Measurements from ENCODE around the gene RFC5.
A peak's percentile ranks its signal among the peaks of the same experiment; 100 is the strongest.

Gene RFC5

DNA sequence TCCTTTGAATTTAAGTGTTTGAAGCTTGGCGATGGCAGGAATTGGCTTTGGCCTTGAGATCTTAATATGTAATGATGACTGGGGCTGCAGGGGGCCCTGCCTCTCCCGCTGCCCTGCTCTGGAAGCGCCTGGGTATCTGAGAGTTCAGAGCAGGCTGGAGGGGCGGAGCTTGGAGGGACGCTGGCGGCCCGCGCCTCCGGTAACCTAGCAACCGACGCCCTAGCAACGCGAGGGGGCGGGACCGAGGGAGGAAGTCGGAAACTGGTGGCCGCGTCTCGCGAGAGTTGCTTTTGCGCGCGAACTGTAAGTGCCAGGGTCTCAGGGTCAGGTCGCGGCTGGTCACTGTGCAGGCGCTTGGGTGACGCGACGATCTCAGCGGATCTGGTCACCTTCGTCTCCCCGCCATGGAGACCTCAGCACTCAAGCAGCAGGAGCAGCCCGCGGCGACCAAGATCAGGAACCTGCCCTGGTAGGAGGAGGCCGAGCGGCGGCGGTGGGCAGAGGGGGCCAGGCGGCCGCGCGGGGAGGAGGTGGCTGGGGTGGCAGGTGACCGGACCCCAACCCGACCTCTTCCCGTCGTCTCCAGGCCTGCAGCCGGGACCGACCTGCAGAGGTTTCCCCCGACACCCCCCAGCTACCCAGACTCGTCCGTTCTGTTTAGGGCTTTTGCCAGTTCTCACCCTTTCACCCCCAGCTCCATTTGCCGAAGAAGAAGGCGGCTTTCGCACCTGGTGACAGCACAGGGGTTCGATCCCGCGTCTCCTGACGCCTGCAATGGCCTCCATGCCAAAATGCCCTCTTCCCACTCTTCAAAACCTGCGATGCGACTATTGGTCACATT is at the start of gene RFC5:
TSS of gene RFC5 (plus strand) at position 280 of the 841 bp plus-strand sequence. CDS start at position 405, 125 bp downstream.
- no peaks in the 10 kb centered on the region for H3K9me3 ChIP-seq (ENCODE audit: control insufficient read depth, insufficient read depth, low read depth, low read length)
- H3K36me3 ChIP-seq (ENCODE audit: control insufficient read depth in 2 of 2, insufficient read depth in 1 of 2, low read length in 2 of 2) = peaks cover 33 to 41% of the 10 kb centered on the region in 2 experiments
- H3K4me1 ChIP-seq (ENCODE audit: control insufficient read depth, insufficient read depth, low read length) = peaks cover 4% of the 10 kb centered on the region; the same call in 1 of the 2 replicates
- ChIA-PET POLR2A (interaction anchor here (0.7 to 1.6 kb wide), 8 partner anchors 11 to 142 kb away, joined by 3 to 4 read pairs (median 3); partner anchors contain the start of gene KSR2), CTCF (interaction anchor here (0.6 to 1.5 kb wide), 5 partner anchors 66 to 1096 kb away, joined by 3 to 9 read pairs (median 3); no protein-coding TSS in a partner anchor)
- peak within 1 kb of the TSS; percentile 82 for H3K27ac ChIP-seq (ENCODE audit: extremely low read depth, low read depth, low read length)
- H3K4me3 ChIP-seq (ENCODE audit: low read depth, low read length) = peak within 1 kb of the TSS; percentile 100
- TF ChIP-seq BCL11A (tag by site-specific recombination; IDR thresholded peaks at IDR 0.05; ENCODE audit: low read depth) = peak; percentile 91
- no peak for TF ChIP-seq ZNF366 (tag by site-specific recombination; conservative IDR thresholded peaks at IDR 0.05)
- TF ChIP-seq ZNF121 (tag by site-specific recombination; IDR thresholded peaks at IDR 0.05) = no peak; the same call in 1 of the 2 replicates
- TF ChIP-seq PRDM2 (tag by site-specific recombination; IDR thresholded peaks at IDR 0.05; ENCODE audit: borderline replicate concordance) = no peak
- TF ChIP-seq ZNF248 (tag by site-specific recombination; IDR thresholded peaks at IDR 0.05) = no peak
- TF ChIP-seq ZBTB48 (tag by site-specific recombination; IDR thresholded peaks at IDR 0.05) = peak; percentile 56
- peak; percentile 47; the same call in 1 of the 2 replicates for TF ChIP-seq ZBTB8A (tag by site-specific recombination; IDR thresholded peaks at IDR 0.05)
- no peak for TF ChIP-seq ZNF221 (tag by site-specific recombination; IDR thresholded peaks at IDR 0.05; ENCODE audit: borderline replicate concordance)
- TF ChIP-seq, protein P1, sequence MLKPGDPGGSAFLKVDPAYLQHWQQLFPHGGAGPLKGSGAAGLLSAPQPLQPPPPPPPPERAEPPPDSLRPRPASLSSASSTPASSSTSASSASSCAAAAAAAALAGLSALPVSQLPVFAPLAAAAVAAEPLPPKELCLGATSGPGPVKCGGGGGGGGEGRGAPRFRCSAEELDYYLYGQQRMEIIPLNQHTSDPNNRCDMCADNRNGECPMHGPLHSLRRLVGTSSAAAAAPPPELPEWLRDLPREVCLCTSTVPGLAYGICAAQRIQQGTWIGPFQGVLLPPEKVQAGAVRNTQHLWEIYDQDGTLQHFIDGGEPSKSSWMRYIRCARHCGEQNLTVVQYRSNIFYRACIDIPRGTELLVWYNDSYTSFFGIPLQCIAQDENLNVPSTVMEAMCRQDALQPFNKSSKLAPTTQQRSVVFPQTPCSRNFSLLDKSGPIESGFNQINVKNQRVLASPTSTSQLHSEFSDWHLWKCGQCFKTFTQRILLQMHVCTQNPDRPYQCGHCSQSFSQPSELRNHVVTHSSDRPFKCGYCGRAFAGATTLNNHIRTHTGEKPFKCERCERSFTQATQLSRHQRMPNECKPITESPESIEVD (tag by site-specific recombination; IDR thresholded peaks at IDR 0.05) = no peak
- no peak for TF ChIP-seq ZNF571 (tag by site-specific recombination; IDR thresholded peaks at IDR 0.05)
- no peak for TF ChIP-seq ZNF596 (tag by site-specific recombination; IDR thresholded peaks at IDR 0.05)
- TF ChIP-seq ZNF544 (tag by site-specific recombination; IDR thresholded peaks at IDR 0.05) = no peak
- TF ChIP-seq ZNF521 (tag by site-specific recombination; IDR thresholded peaks at IDR 0.05) = no peak
- no peak for TF ChIP-seq ZNF701 (tag by site-specific recombination; IDR thresholded peaks at IDR 0.05)
- no peak for TF ChIP-seq ZNF184 (tag by site-specific recombination; IDR thresholded peaks at IDR 0.05)
- no peak for TF ChIP-seq ZNF555 (tag by site-specific recombination; conservative IDR thresholded peaks at IDR 0.05)
- TF ChIP-seq SP3 (tag by site-specific recombination; IDR thresholded peaks at IDR 0.05) = peak; percentile 81
- TF ChIP-seq, protein P2, sequence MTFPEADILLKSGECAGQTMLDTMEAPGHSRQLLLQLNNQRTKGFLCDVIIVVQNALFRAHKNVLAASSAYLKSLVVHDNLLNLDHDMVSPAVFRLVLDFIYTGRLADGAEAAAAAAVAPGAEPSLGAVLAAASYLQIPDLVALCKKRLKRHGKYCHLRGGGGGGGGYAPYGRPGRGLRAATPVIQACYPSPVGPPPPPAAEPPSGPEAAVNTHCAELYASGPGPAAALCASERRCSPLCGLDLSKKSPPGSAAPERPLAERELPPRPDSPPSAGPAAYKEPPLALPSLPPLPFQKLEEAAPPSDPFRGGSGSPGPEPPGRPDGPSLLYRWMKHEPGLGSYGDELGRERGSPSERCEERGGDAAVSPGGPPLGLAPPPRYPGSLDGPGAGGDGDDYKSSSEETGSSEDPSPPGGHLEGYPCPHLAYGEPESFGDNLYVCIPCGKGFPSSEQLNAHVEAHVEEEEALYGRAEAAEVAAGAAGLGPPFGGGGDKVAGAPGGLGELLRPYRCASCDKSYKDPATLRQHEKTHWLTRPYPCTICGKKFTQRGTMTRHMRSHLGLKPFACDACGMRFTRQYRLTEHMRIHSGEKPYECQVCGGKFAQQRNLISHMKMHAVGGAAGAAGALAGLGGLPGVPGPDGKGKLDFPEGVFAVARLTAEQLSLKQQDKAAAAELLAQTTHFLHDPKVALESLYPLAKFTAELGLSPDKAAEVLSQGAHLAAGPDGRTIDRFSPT (tag by site-specific recombination; IDR thresholded peaks at IDR 0.05) = peak; percentile 91
- peak; percentile 25; the same call in 1 of the 2 replicates for TF ChIP-seq ZNF792 (tag by site-specific recombination; IDR thresholded peaks at IDR 0.05)
- TF ChIP-seq REPIN1 (tag by site-specific recombination; IDR thresholded peaks at IDR 0.05; ENCODE audit: low read depth) = no peak
- 0 out of 2 replicates have a peak, but pooled peaks have one; percentile 17 for TF ChIP-seq YY2 (tag by site-specific recombination; IDR thresholded peaks at IDR 0.05)
- TF ChIP-seq, protein P3, sequence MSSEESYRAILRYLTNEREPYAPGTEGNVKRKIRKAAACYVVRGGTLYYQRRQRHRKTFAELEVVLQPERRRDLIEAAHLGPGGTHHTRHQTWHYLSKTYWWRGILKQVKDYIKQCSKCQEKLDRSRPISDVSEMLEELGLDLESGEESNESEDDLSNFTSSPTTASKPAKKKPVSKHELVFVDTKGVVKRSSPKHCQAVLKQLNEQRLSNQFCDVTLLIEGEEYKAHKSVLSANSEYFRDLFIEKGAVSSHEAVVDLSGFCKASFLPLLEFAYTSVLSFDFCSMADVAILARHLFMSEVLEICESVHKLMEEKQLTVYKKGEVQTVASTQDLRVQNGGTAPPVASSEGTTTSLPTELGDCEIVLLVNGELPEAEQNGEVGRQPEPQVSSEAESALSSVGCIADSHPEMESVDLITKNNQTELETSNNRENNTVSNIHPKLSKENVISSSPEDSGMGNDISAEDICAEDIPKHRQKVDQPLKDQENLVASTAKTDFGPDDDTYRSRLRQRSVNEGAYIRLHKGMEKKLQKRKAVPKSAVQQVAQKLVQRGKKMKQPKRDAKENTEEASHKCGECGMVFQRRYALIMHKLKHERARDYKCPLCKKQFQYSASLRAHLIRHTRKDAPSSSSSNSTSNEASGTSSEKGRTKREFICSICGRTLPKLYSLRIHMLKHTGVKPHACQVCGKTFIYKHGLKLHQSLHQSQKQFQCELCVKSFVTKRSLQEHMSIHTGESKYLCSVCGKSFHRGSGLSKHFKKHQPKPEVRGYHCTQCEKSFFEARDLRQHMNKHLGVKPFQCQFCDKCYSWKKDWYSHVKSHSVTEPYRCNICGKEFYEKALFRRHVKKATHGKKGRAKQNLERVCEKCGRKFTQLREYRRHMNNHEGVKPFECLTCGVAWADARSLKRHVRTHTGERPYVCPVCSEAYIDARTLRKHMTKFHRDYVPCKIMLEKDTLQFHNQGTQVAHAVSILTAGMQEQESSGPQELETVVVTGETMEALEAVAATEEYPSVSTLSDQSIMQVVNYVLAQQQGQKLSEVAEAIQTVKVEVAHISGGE (tag by site-specific recombination; conservative IDR thresholded peaks at IDR 0.05; ENCODE audit: low read depth) = 0 out of 2 replicates have a peak, but pooled peaks have one; percentile 13
